Embryonic facial prominence (tissue), 1 donor: ENCODE results near the gene CMIP.
A peak's percentile ranks its signal among the peaks of the same experiment; 100 is the strongest.

Experiments
- DNase-seq: peaks from one replicate; pipeline ENCODE4 v3.0.0-alpha.2; 2016; ENCODE audit errors: extremely low spot score

Gene CMIP

GRCh38 chr16:81745704-81746558 is 301.3 kb downstream of the CMIP start:
- peak; percentile 39 for DNase-seq

- no peak for DNase-seq
Measured at GRCh38 chr16:81746566-81746965, 302.0 kb downstream of the CMIP start.

GRCh38 chr16:81748476-81749198 is 304.0 kb downstream of the CMIP start:
- DNase-seq, result no peak

- no peak for DNase-seq
Measured at GRCh38 chr16:81752225-81752875, 307.7 kb downstream of the CMIP start.

GRCh38 chr16:81752876-81753227 is 308.2 kb downstream of the CMIP start:
- DNase-seq, result no peak

GRCh38 chr16:81754858-81755257 is 310.2 kb downstream of the CMIP start:
- no peak for DNase-seq

- no peak for DNase-seq
Measured at GRCh38 chr16:81755915-81756614, 311.5 kb downstream of the CMIP start.

- no peak for DNase-seq
Measured at GRCh38 chr16:81756615-81757356, 312.2 kb downstream of the CMIP start.

GRCh38 chr16:81758376-81758775 is 313.8 kb downstream of the CMIP start:
- DNase-seq, result no peak
